ENCODE measurements around the gene KLHL34.

Gene KLHL34, protein sequence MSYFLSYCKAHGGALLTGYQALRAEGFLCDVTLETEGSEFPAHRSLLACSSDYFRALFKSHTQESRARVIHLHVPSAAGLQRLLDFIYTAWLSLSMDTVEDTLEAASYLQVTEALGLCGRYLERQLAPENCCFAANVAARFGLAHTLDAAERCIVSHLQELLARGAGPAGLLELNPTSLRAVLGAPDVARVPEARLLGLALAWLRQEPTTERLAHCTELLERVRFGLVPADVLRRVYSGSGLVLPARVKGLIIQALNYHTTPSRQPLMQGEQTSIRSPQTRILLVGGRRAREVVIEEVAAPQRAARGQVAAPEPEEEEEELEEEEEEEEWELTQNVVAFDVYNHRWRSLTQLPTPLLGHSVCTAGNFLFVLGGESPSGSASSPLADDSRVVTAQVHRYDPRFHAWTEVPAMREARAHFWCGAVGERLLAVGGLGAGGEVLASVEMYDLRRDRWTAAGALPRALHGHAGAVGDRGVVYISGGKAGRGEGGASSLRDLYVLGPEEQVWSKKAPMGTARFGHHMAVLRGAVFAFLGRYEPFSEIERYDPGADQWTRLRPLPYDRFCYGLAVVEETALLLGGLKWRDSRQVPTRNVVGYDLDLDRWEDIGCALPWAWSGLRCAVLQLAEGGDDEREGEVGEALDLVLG

DNA sequence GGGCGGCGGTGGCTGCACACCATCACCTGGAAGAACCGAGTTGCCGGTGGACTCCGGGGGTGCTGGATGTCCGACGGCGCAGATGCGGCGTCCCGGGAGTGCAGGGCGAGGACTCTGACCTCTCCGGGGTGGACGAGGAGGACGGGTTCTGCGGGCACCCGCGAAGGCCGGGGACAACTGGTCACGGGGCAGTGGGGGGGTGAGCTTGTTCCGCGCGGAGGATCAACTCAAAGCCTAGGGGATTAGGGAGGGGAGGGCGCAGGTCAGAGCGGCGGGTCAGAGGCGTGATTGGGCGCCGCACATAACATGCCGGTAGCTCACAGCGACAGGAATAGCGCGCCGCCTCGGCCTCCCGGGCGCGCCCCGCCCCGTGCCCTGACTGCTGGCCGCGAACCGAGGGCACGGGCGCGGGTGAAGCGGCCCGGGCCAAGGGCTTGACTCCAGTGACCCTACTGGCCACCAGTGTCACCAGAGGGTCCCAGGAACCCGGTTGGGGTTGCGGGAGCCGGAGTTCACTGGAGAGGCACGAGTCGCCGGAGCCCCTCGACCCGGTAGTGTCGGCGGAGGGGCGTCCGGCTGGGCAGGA is at the start of gene KLHL34:
TSS of gene KLHL34 (minus strand) at position 179 of the 586 bp plus-strand sequence. CDS start 542 bp downstream, outside the sequence.
- Histone ChIP-seq H2AFZ (ENCODE audit: low read length, unreplicated experiment) (peak within 1 kb of the TSS; percentile 25), H3K4me1 (ENCODE audit: control insufficient read depth, insufficient read depth, low read length, unreplicated experiment) (no peaks in the 10 kb centered on the region), H3K36me3 (ENCODE audit: insufficient read depth, low read length) (no peaks in the 10 kb centered on the region), H3K79me2 (ENCODE audit: control insufficient read depth, insufficient read depth, low read length, unreplicated experiment) (no peaks in the 10 kb centered on the region), H3K27me3 (ENCODE audit: insufficient read depth, low read length) (peaks cover 29% of the 10 kb centered on the region; the same call in 1 of the 2 replicates), H3K4me3 (ENCODE audit: low read depth, low read length) (peak within 1 kb of the TSS; percentile 67), H3K27ac (ENCODE audit: low read depth, low read length) (no peak within 1 kb of the TSS)

- Histone ChIP-seq H3K4me3 (ENCODE audit: low read depth, low read length) (no peak overlapping the region), H3K4me1 (ENCODE audit: control insufficient read depth, insufficient read depth, low read length, unreplicated experiment) (peaks cover 7% of the 10 kb centered on the region), H3K36me3 (ENCODE audit: insufficient read depth, low read length) (no peaks in the 10 kb centered on the region), H3K27ac (ENCODE audit: low read depth, low read length) (no peak overlapping the region), H2AFZ (ENCODE audit: low read length, unreplicated experiment) (no peak overlapping the region), H3K79me2 (ENCODE audit: control insufficient read depth, insufficient read depth, low read length, unreplicated experiment) (no peaks in the 10 kb centered on the region), H3K27me3 (ENCODE audit: insufficient read depth, low read length) (no peaks in the 10 kb centered on the region)
Observed at GRCh38 chrX:21705225-21705624, 47.1 kb upstream of the KLHL34 start.

DNA sequence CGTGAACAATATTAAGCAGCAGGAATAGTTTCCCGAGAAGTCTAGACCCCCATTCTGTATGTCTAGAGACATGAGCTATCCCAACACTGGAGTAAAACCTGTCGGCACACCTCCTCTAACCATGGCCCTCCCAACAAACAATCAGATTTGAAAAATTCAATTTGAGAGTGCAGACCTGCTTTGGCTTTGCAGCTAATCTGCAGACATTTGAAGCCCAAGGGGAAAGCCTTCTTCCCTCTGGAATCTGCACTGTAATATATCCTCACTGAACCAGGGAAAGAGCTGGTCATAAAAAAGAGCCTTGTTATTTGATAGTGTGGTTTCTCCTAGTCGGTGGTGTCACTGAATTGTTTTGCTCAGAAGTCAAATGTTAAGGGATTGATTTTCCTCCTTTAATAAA is 44.6 kb upstream of the KLHL34 start:
- Histone ChIP-seq H2AFZ (ENCODE audit: low read length, unreplicated experiment) (no peak overlapping the region), H3K36me3 (ENCODE audit: insufficient read depth, low read length) (no peaks in the 10 kb centered on the region), H3K4me1 (ENCODE audit: control insufficient read depth, insufficient read depth, low read length, unreplicated experiment) (peaks cover 11% of the 10 kb centered on the region), H3K27me3 (ENCODE audit: insufficient read depth, low read length) (no peaks in the 10 kb centered on the region), H3K4me3 (ENCODE audit: low read depth, low read length) (no peak overlapping the region), H3K79me2 (ENCODE audit: control insufficient read depth, insufficient read depth, low read length, unreplicated experiment) (no peaks in the 10 kb centered on the region), H3K27ac (ENCODE audit: low read depth, low read length) (no peak overlapping the region)

DNA sequence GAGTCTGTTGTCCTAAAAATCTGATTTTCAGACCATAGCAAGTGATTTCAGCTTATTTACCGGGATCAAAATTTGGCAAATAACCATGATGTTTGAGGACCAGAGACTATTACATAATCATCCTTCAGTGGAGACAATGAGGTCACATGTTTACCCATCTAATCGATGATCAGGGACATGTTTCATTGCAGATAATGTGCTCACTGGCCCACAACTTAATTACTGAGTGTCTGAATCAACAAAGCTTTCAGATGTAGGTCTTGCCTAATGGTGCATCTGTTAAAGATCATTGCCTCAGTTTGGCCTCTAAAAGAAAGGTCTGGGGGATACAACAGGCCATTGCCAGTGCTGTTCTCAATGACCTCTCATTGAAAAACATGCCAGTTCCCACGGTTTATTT is 42.8 kb upstream of the KLHL34 start:
- Histone ChIP-seq H3K36me3 (ENCODE audit: insufficient read depth, low read length) (no peaks in the 10 kb centered on the region), H3K27me3 (ENCODE audit: insufficient read depth, low read length) (no peaks in the 10 kb centered on the region), H3K4me1 (ENCODE audit: control insufficient read depth, insufficient read depth, low read length, unreplicated experiment) (peaks cover 11% of the 10 kb centered on the region), H2AFZ (ENCODE audit: low read length, unreplicated experiment) (no peak overlapping the region), H3K27ac (ENCODE audit: low read depth, low read length) (no peak overlapping the region), H3K4me3 (ENCODE audit: low read depth, low read length) (no peak overlapping the region), H3K79me2 (ENCODE audit: control insufficient read depth, insufficient read depth, low read length, unreplicated experiment) (no peaks in the 10 kb centered on the region)

GRCh38 chrX:21700275-21700674 is 42.1 kb upstream of the KLHL34 start:
- Histone ChIP-seq H3K27me3 (ENCODE audit: insufficient read depth, low read length) (no peaks in the 10 kb centered on the region), H3K4me1 (ENCODE audit: control insufficient read depth, insufficient read depth, low read length, unreplicated experiment) (peaks cover 11% of the 10 kb centered on the region), H3K36me3 (ENCODE audit: insufficient read depth, low read length) (no peaks in the 10 kb centered on the region), H2AFZ (ENCODE audit: low read length, unreplicated experiment) (no peak overlapping the region), H3K27ac (ENCODE audit: low read depth, low read length) (no peak overlapping the region), H3K4me3 (ENCODE audit: low read depth, low read length) (no peak overlapping the region), H3K79me2 (ENCODE audit: control insufficient read depth, insufficient read depth, low read length, unreplicated experiment) (no peaks in the 10 kb centered on the region)

- Histone ChIP-seq H3K79me2 (ENCODE audit: control insufficient read depth, insufficient read depth, low read length, unreplicated experiment) (no peaks in the 10 kb centered on the region), H3K36me3 (ENCODE audit: insufficient read depth, low read length) (no peaks in the 10 kb centered on the region), H3K4me3 (ENCODE audit: low read depth, low read length) (no peak overlapping the region), H3K27me3 (ENCODE audit: insufficient read depth, low read length) (no peaks in the 10 kb centered on the region), H3K4me1 (ENCODE audit: control insufficient read depth, insufficient read depth, low read length, unreplicated experiment) (peaks cover 11% of the 10 kb centered on the region), H2AFZ (ENCODE audit: low read length, unreplicated experiment) (no peak overlapping the region), H3K27ac (ENCODE audit: low read depth, low read length) (no peak overlapping the region)
Observed at GRCh38 chrX:21699136-21699535, 41.0 kb upstream of the KLHL34 start.

- H3K4me1 ChIP-seq (ENCODE audit: control insufficient read depth, insufficient read depth, low read length, unreplicated experiment), result peaks cover 11% of the 10 kb centered on the region
- no peak overlapping the region for H2AFZ ChIP-seq (ENCODE audit: low read length, unreplicated experiment)
- no peaks in the 10 kb centered on the region for H3K79me2 ChIP-seq (ENCODE audit: control insufficient read depth, insufficient read depth, low read length, unreplicated experiment)
- H3K27ac ChIP-seq (ENCODE audit: low read depth, low read length), result no peak overlapping the region
- H3K27me3 ChIP-seq (ENCODE audit: insufficient read depth, low read length), result no peaks in the 10 kb centered on the region
- no peak overlapping the region for H3K4me3 ChIP-seq (ENCODE audit: low read depth, low read length)
- no peaks in the 10 kb centered on the region for H3K36me3 ChIP-seq (ENCODE audit: insufficient read depth, low read length)
Observed at GRCh38 chrX:21698272-21698671, 40.1 kb upstream of the KLHL34 start.

- Histone ChIP-seq H2AFZ (ENCODE audit: low read length, unreplicated experiment) (no peak overlapping the region), H3K79me2 (ENCODE audit: control insufficient read depth, insufficient read depth, low read length, unreplicated experiment) (no peaks in the 10 kb centered on the region)
Observed at GRCh38 chrX:21691512-21692018, 33.4 kb upstream of the KLHL34 start.

DNA sequence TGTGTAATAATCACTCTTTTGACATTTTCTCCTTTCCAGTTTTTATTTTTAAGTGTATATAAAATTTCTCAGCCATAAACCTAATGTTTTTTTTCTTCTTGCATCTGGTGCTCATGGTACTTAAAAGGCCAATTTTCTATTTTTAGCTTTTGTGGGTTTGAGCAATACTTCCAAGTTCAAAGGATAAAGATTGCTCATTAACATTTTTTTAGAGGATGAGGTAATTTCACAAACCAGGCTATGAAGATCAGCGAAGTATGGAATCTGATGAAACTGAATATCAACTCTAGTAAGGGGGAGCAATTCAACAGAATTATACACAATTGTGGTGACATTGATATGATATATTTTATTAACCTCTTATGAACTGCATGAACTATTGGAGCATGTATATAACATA is 25.8 kb upstream of the KLHL34 start:
- no peaks in the 10 kb centered on the region for H3K4me1 ChIP-seq (ENCODE audit: control insufficient read depth, insufficient read depth, low read length, unreplicated experiment)
- no peak overlapping the region for H2AFZ ChIP-seq (ENCODE audit: low read length, unreplicated experiment)
- no peak overlapping the region for H3K27ac ChIP-seq (ENCODE audit: low read depth, low read length)
- no peaks in the 10 kb centered on the region for H3K79me2 ChIP-seq (ENCODE audit: control insufficient read depth, insufficient read depth, low read length, unreplicated experiment)
- H3K4me3 ChIP-seq (ENCODE audit: low read depth, low read length), result no peak overlapping the region
- no peaks in the 10 kb centered on the region for H3K27me3 ChIP-seq (ENCODE audit: insufficient read depth, low read length)
- no peaks in the 10 kb centered on the region for H3K36me3 ChIP-seq (ENCODE audit: insufficient read depth, low read length)

More at GRCh38 chrX:21691512-21692018, 33.4 kb upstream of the KLHL34 start:
- no peak overlapping the region for H3K27ac ChIP-seq (ENCODE audit: low read depth, low read length)
- H3K27me3 ChIP-seq (ENCODE audit: insufficient read depth, low read length), result no peaks in the 10 kb centered on the region
- no peaks in the 10 kb centered on the region for H3K4me1 ChIP-seq (ENCODE audit: control insufficient read depth, insufficient read depth, low read length, unreplicated experiment)
- no peak overlapping the region for H3K4me3 ChIP-seq (ENCODE audit: low read depth, low read length)
- no peaks in the 10 kb centered on the region for H3K36me3 ChIP-seq (ENCODE audit: insufficient read depth, low read length)

GRCh38 chrX:21678048-21678612 is 20.0 kb upstream of the KLHL34 start:
- H3K79me2 ChIP-seq (ENCODE audit: control insufficient read depth, insufficient read depth, low read length, unreplicated experiment), result no peaks in the 10 kb centered on the region
- H3K27ac ChIP-seq (ENCODE audit: low read depth, low read length), result no peak overlapping the region
- H3K4me3 ChIP-seq (ENCODE audit: low read depth, low read length), result no peak overlapping the region
- no peaks in the 10 kb centered on the region for H3K27me3 ChIP-seq (ENCODE audit: insufficient read depth, low read length)
- H3K4me1 ChIP-seq (ENCODE audit: control insufficient read depth, insufficient read depth, low read length, unreplicated experiment), result no peaks in the 10 kb centered on the region
- H3K36me3 ChIP-seq (ENCODE audit: insufficient read depth, low read length), result no peaks in the 10 kb centered on the region
- no peak overlapping the region for H2AFZ ChIP-seq (ENCODE audit: low read length, unreplicated experiment)
